Neural cell (in vitro differentiated cells): ENCODE data around the gene PCBD2.

Experiments
- EP300 ChIP-seq: fragments of 450-650 bp; conservative IDR thresholded peaks from 2 replicates; pipeline ENCODE4 v1.6.1; 2014; ENCODE audit warnings: antibody characterized with exemption, mild to moderate bottlenecking, moderate library complexity; ENCODE audit not compliant: poor library complexity, severe bottlenecking
- EZH2 ChIP-seq: fragments of 200-600, 300-800 bp; shearing (Covaris generic), sonication (generic); IDR thresholded peaks from 2 replicates; pipeline ENCODE4 v1.6.1; 2014; ENCODE audit warnings: antibody characterized with exemption, low read length, borderline replicate concordance, mild to moderate bottlenecking; ENCODE audit not compliant: insufficient read depth, poor library complexity, severe bottlenecking
- MXI1 ChIP-seq: fragments of 450-650 bp; conservative IDR thresholded peaks from 2 replicates; pipeline ENCODE4 v1.6.1; 2014; ENCODE audit warnings: antibody characterized with exemption, mild to moderate bottlenecking; ENCODE audit not compliant: poor library complexity, severe bottlenecking
- TF ChIP-seq, protein P1 (sequence below): fragments of 450-650 bp; IDR thresholded peaks from 2 replicates; pipeline ENCODE4 v1.5.1; 2014; ENCODE audit warnings: antibody characterized with exemption, mild to moderate bottlenecking, moderate library complexity; ENCODE audit not compliant: poor library complexity, severe bottlenecking
- TF ChIP-seq, protein P2 (sequence below): IDR thresholded peaks from 2 replicates; pipeline ENCODE4 v1.6.1; 2012; ENCODE audit warnings: borderline replicate concordance

DNA sequence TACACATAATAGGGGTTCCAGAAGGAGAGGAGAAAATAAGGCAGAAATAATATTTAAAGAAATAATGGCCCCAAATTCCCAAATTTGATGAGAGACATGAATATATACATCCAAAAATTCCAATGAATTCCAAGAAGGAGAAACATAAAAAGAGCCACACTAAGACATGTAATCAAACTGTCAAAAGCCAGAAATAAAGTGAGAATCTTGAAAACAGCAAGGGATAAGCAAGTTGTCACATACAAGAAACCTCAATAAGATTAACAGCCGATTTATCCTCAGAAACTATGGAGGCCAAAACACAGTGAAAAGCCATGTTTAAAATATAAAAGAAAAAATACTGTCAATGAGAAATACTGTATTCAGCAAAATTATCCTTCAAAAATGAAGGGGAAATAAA is 77.3 kb downstream of the PCBD2 start:
- TF ChIP-seq MXI1 (no peak), EZH2 (no peak), EP300 (no peak)
- TF ChIP-seq, protein P1, sequence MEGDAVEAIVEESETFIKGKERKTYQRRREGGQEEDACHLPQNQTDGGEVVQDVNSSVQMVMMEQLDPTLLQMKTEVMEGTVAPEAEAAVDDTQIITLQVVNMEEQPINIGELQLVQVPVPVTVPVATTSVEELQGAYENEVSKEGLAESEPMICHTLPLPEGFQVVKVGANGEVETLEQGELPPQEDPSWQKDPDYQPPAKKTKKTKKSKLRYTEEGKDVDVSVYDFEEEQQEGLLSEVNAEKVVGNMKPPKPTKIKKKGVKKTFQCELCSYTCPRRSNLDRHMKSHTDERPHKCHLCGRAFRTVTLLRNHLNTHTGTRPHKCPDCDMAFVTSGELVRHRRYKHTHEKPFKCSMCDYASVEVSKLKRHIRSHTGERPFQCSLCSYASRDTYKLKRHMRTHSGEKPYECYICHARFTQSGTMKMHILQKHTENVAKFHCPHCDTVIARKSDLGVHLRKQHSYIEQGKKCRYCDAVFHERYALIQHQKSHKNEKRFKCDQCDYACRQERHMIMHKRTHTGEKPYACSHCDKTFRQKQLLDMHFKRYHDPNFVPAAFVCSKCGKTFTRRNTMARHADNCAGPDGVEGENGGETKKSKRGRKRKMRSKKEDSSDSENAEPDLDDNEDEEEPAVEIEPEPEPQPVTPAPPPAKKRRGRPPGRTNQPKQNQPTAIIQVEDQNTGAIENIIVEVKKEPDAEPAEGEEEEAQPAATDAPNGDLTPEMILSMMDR: no peak
- TF ChIP-seq, protein P2, sequence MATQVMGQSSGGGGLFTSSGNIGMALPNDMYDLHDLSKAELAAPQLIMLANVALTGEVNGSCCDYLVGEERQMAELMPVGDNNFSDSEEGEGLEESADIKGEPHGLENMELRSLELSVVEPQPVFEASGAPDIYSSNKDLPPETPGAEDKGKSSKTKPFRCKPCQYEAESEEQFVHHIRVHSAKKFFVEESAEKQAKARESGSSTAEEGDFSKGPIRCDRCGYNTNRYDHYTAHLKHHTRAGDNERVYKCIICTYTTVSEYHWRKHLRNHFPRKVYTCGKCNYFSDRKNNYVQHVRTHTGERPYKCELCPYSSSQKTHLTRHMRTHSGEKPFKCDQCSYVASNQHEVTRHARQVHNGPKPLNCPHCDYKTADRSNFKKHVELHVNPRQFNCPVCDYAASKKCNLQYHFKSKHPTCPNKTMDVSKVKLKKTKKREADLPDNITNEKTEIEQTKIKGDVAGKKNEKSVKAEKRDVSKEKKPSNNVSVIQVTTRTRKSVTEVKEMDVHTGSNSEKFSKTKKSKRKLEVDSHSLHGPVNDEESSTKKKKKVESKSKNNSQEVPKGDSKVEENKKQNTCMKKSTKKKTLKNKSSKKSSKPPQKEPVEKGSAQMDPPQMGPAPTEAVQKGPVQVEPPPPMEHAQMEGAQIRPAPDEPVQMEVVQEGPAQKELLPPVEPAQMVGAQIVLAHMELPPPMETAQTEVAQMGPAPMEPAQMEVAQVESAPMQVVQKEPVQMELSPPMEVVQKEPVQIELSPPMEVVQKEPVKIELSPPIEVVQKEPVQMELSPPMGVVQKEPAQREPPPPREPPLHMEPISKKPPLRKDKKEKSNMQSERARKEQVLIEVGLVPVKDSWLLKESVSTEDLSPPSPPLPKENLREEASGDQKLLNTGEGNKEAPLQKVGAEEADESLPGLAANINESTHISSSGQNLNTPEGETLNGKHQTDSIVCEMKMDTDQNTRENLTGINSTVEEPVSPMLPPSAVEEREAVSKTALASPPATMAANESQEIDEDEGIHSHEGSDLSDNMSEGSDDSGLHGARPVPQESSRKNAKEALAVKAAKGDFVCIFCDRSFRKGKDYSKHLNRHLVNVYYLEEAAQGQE: no peak
